Measurements from ENCODE around the gene ADGRG2.
A peak's percentile ranks its signal among the peaks of the same experiment; 100 is the strongest.
"Not testable (repeated sequence)": the region's sequence is repeated elsewhere in the genome, so short reads cannot be mapped to it uniquely, and the experiment has no call there.

The ADGRG2 gene

GRCh38 chrX:19003756-19004155 is 118.5 kb downstream of the ADGRG2 start:
- no peak for DNase-seq (ENCODE audit: low read depth in 1 of 2, low spot score in 1 of 2)

- DNase-seq (ENCODE audit: low read depth in 1 of 2, low spot score in 1 of 2): no peak
These were observed 123.6 kb downstream of the ADGRG2 start for GRCh38 chrX:18998653-18999052.

GRCh38 chrX:18997916-18998315 is 124.4 kb downstream of the ADGRG2 start:
- no peak for DNase-seq (ENCODE audit: low read depth in 1 of 2, low spot score in 1 of 2)

GRCh38 chrX:18996536-18996935 is 125.7 kb downstream of the ADGRG2 start:
- no peak for DNase-seq (ENCODE audit: low read depth in 1 of 2, low spot score in 1 of 2)

- DNase-seq (ENCODE audit: low read depth in 1 of 2, low spot score in 1 of 2): no peak
These were observed 127.0 kb downstream of the ADGRG2 start for GRCh38 chrX:18995221-18995620.

- DNase-seq (ENCODE audit: low read depth in 1 of 2, low spot score in 1 of 2): no peak
These were observed 127.6 kb downstream of the ADGRG2 start for GRCh38 chrX:18994713-18995112.

GRCh38 chrX:18992829-18993228 is 129.4 kb downstream of the ADGRG2 start:
- DNase-seq (ENCODE audit: low read depth in 1 of 2, low spot score in 1 of 2): no peak

- no peak for DNase-seq (ENCODE audit: low read depth in 1 of 2, low spot score in 1 of 2)
These were observed 137.2 kb downstream of the ADGRG2 start for GRCh38 chrX:18985186-18985435.

- DNase-seq (ENCODE audit: low read depth in 1 of 2, low spot score in 1 of 2): peak; percentile 72 to 79
These were observed 137.7 kb downstream of the ADGRG2 start for GRCh38 chrX:18984381-18985185.

- DNase-seq (ENCODE audit: low read depth in 1 of 2, low spot score in 1 of 2): no peak
These were observed 138.4 kb downstream of the ADGRG2 start, which contains the start of gene PHKA2 for GRCh38 chrX:18983666-18984380. PHKA2 (minus strand) TSS chrX:18984114; CDS start chrX:18983932, 182 bp downstream.

- DNase-seq (ENCODE audit: low read depth in 1 of 2, low spot score in 1 of 2): no peak
These were observed 141.0 kb downstream of the ADGRG2 start for GRCh38 chrX:18981124-18981807.

GRCh38 chrX:18980262-18980661 is 142.0 kb downstream of the ADGRG2 start:
- not testable (repeated sequence) for DNase-seq (ENCODE audit: low read depth in 1 of 2, low spot score in 1 of 2)

GRCh38 chrX:18974993-18975392 is 147.3 kb downstream of the ADGRG2 start:
- no peak for DNase-seq (ENCODE audit: low read depth in 1 of 2, low spot score in 1 of 2)

- DNase-seq (ENCODE audit: low read depth in 1 of 2, low spot score in 1 of 2): no peak
These were observed 148.6 kb downstream of the ADGRG2 start for GRCh38 chrX:18973527-18974192.

GRCh38 chrX:18971506-18971905 is 150.8 kb downstream of the ADGRG2 start:
- DNase-seq (ENCODE audit: low read depth in 1 of 2, low spot score in 1 of 2): no peak

GRCh38 chrX:18970465-18970864 is 151.8 kb downstream of the ADGRG2 start:
- DNase-seq (ENCODE audit: low read depth in 1 of 2, low spot score in 1 of 2): no peak

GRCh38 chrX:18966624-18967023 is 155.6 kb downstream of the ADGRG2 start:
- no peak for DNase-seq (ENCODE audit: low read depth in 1 of 2, low spot score in 1 of 2)

GRCh38 chrX:18964901-18965300 is 157.4 kb downstream of the ADGRG2 start:
- DNase-seq (ENCODE audit: low read depth in 1 of 2, low spot score in 1 of 2): no peak

GRCh38 chrX:18964026-18964425 is 158.2 kb downstream of the ADGRG2 start:
- no peak for DNase-seq (ENCODE audit: low read depth in 1 of 2, low spot score in 1 of 2)

- no peak for DNase-seq (ENCODE audit: low read depth in 1 of 2, low spot score in 1 of 2)
These were observed 159.9 kb downstream of the ADGRG2 start for GRCh38 chrX:18962329-18962728.

- DNase-seq (ENCODE audit: low read depth in 1 of 2, low spot score in 1 of 2): no peak
These were observed 160.6 kb downstream of the ADGRG2 start for GRCh38 chrX:18961686-18962085.

Measured in stimulated activated CD4-positive, alpha-beta T cell treated with anti-CD3 and anti-CD28 coated beads, Interleukin-15, amount 100 ng/mL, for 1 hour (primary cell).